SW480 (cell line): Measurements from ENCODE around the gene TNNC1.

Source experiments
- DNase-seq: peaks from one replicate; pipeline ENCODE4 v3.0.0-alpha.2; 2016; ENCODE audit warnings: low spot score

TNNC1 gene

GRCh38 chr3:52443791-52444687 lies 9.8 kb downstream of the TNNC1 start:
- DNase-seq = no peak

- no peak for DNase-seq
Measured at GRCh38 chr3:52443268-52443610, 10.6 kb downstream of the TNNC1 start.

- DNase-seq = no peak
Measured at GRCh38 chr3:52442409-52443267, 11.2 kb downstream of the TNNC1 start.

GRCh38 chr3:52441772-52442332 lies 12.0 kb downstream of the TNNC1 start:
- no peak for DNase-seq

GRCh38 chr3:52441091-52441771 lies 12.6 kb downstream of the TNNC1 start:
- no peak for DNase-seq

- no peak for DNase-seq
Measured at GRCh38 chr3:52440671-52441070, 13.2 kb downstream of the TNNC1 start.

- no peak for DNase-seq
Measured at GRCh38 chr3:52440249-52440551, 13.6 kb downstream of the TNNC1 start.

- DNase-seq = no peak
Measured at GRCh38 chr3:52439426-52440248, 14.2 kb downstream of the TNNC1 start.

- no peak for DNase-seq
Measured at GRCh38 chr3:52438579-52439425, 15.0 kb downstream of the TNNC1 start.

- DNase-seq = no peak
Measured at GRCh38 chr3:52438104-52438376, 15.8 kb downstream of the TNNC1 start.

- no peak for DNase-seq
Measured at GRCh38 chr3:52437326-52438103, 16.3 kb downstream of the TNNC1 start.

- no peak for DNase-seq
Measured at GRCh38 chr3:52436500-52437149, 17.2 kb downstream of the TNNC1 start.

- no peak for DNase-seq
Measured at GRCh38 chr3:52435246-52436101, 18.4 kb downstream of the TNNC1 start.

- no peak for DNase-seq
Measured at GRCh38 chr3:52434491-52435115, 19.2 kb downstream of the TNNC1 start.

GRCh38 chr3:52433996-52434479 lies 19.8 kb downstream of the TNNC1 start:
- DNase-seq = no peak

- no peak for DNase-seq
Measured at GRCh38 chr3:52433328-52433995, 20.4 kb downstream of the TNNC1 start.

GRCh38 chr3:52432691-52433141 lies 21.1 kb downstream of the TNNC1 start:
- no peak for DNase-seq
